Measurements from ENCODE around the gene PDCD4.
"Not testable (repeated sequence)": the region's sequence is repeated elsewhere in the genome, so short reads cannot be mapped to it uniquely, and the experiment has no call there.

The PDCD4 gene

DNA sequence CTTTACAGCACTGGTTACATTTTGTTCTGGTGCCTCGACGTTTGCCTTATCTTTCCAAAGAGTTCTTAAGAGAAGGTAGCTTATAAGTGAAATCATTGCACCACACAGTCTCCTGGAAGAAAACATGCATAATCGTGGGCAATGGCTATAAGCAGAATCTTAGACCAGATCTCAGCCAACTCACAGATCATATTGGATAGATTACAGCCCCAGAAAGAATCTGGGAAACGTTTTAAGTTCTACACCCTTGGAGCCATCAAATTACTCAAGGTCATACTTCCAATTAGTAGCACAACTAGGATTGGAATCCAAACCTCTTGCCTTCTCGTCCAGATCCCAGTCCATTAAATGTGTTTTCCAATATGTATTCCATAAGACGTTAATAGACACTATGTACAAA, 8.8 kb upstream of the PDCD4 start:
- DNase-seq: no peak

DNA sequence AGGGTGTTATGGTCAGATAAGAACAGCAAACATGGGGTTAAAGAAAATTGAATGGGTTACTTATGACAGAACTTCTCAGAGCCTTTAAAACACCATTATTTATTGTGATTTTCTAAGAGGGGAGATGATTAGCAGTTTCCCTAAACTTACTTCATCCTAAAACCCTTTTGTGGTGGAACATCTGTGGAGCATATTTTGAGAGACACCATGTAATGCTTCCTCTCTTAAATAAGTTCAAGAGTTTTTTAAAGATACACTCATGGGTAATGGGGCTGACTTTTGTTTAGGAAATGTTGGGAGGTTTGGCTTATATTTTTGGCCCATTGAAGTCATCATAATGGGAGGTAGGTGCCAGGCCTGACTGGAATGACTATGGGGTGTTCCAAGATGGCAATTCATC, 8.4 kb upstream of the PDCD4 start:
- DNase-seq: no peak

DNA sequence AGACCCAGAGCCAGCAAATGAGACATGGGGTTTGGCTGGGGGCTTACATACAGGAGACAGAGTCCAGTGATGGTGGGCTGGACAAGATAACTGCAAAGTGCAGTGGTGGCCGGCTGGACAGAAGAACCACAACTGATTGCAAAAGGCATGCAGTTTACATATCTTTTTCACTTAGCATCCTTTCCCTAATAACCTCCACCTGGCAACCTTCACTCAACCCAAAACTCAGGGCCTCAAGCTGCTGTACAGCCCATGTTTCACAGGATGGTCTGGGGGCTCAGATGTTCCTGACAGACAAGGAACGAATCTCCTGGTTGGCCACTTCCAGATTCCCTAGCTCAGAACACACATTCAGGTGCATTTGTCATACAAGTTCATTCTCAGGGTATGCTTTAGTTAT, 7.8 kb upstream of the PDCD4 start:
- DNase-seq: no peak

DNA sequence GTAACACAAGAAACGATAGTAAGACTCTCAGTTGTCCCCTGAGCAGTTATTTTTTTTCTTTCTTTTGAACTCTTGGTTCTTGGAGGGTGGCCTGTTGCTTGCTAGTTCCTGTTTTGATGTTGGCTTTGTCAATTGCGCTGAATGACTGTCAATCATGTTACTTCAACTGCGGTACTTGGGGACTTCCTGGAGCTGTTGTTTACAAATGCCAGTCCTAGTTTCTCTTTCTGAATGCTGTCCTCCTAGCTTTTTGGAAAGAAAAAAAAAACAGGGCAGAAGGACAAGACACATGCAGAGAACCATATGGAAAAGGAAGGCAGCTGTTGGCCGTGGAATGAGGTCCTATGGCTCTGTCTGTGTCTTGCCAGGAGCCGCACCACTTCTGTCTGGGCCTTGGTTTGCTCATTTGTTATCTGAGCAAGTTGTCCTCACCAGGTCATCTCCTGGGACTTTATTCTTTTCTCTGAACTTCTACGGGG, 7.0 kb upstream of the PDCD4 start:
- no peak for DNase-seq

DNA sequence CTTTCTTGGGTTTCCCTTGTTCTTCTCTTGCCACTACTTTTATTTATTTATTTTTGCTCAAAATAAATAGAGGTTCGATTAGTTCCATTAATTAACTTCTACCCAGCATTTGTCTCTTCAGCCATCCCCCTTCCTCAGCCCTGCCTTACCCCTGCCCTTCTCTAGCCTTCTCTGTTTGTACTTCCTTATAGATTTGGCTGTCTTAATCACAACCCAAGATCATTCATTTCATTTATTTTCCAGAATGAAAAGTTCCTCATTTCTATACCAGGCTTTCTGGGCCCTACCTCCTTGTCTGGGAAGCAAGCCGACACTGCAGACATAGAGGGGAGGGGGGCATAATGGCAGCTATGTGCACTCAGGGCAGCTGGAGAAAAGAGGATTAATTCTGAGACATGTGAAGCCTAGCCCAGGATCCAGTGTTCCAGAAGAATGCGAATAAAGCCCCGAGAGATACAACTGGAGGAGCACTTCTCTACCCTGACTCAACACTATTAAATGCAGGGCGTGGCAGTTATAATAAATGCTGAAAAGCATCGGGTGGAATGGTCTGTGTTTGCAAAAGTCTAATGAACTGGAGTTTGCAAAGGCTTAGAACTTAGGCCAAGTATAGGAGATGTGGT, 6.4 kb upstream of the PDCD4 start:
- DNase-seq: no peak

DNA sequence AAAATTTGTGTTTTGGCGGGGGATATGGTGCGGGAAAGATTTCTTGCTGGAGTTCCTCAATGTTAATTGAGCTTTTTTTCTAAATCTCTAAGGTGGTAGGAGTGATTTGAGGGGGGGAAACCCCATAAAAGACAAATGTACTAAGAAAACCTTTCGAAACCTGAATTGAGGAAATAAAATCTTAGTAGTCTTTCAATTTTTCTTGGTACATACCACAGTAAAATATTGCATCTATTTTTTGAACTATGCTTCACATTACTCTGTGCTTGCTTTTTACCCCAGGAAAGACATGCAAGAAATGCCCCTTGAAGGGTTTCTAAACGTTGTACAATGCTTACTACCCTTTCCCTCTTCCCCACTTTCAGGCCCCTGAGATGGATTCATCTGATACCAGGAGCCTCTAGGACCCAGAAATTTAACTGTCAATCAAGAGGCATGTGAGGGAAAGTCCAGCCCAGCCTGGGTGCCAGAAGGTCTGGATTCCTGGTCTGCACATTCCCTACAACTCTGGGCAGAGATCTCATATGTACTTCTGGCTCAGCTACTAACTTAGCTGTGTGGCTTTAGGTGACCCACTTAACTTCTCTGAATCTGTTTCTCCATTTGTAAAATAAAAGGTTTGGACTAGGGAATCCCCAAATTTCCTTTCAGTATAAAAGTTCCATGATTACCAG, 5.8 kb upstream of the PDCD4 start:
- DNase-seq: no peak

DNA sequence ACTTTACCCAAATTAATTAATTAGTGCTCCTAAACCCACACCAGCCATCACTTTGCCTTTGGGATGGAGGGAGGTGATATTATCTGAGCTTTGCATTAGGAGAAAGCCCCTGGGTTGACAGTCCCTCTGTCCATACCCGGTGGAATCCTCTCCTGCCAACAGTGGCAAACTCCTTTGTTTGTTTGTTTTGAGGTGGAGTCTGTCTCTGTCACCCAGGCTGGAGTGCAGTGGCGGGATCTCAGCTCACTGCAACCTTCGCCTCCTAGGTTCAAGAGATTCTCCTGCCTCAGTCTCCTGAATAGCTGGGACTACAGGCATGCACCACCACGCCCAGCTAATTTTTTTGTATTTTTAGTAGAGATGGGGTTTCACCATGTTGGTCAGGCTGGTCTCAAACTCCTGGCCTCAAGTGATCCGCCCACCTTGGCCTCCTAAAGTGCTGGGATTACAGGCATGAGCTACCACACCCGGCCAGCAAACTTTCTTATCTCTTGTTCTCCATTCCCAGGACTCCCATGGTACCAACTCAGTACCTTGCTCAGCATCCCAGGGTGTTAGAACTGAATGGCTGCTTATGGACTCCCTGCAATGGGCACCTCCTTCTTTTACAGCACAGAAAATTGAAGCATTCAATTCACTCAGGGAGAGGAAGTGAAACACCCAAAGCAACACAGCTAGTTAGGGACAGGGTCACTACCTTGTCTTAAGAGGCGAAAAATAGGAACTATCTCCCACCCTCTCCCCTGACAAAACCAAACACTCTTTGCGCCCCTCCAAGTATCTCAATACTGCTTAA, 4.5 kb upstream of the PDCD4 start:
- not testable (repeated sequence) for DNase-seq

DNA sequence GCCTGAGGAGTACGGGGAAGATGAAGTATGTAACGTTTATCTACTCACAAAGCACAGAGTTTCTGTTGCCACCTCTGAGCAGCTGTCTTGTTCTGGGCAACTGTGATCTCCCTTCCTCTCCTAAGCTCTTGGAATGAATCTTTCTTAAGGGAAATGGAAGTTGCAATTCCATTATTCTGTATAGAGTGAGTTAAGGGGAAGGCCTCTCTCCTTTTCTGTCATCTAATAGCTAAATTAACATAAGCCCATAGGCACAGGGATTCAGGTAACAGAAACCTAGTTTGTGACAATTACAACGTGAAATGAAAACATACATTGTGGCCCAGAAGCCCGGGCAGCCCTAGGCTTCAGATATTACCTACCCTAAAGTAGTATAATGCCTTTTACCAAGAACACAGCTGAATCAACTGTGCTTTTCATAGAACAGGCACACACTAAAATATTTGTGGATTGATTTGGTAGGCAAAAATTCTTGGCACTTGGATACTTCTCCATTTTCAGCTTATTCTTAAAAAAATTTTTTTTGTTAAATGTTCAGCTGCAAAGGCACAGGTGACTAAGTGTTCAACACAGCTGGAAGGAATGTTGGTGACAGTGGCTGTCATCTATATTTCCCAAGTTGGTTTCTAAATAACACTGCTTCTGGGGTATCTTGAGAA, 3.8 kb upstream of the PDCD4 start:
- no peak for DNase-seq

DNA sequence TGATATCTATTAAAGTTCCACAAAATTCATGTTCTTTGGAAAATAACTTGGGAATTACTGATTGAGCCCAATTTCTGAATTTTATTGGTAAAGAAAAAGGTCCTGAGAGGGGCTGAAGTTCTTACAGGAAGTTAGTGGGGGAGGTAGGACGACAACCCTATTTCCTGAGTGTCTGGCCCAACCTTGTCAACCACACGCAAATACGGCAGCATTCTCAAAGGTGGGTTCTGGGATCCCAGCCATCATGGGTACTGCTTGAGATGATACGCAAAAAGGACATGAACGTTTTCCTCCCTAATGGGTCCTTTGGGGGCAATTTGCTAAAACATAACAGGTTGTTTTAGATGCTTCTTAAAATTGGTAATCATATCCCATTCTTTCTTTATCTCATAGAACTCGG, 2.7 kb upstream of the PDCD4 start:
- no peak for DNase-seq

DNA sequence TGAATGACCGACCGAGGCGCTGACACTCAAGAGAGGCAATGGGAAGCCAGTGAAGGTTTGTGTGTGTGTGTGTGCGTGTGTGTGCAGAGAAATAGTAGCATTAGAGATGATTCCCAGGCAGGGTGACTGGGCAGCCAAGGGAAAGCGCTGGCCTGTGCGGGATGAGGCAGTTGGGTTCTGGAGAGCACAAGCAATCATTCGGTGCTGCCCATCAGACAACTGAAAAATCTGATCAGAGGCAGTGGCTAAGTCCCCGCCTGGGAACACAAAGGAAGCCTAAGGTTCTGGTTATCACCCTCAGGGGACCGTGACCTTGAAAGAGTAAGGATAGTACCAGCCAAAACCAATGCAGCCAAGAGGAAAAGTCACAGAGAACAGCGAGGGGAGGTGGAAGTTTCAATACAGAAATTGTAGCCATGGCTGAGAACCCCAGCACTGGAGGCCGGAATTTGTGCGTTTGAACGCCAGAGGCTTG, 868 bp upstream of the PDCD4 start:
- no peak for DNase-seq

DNA sequence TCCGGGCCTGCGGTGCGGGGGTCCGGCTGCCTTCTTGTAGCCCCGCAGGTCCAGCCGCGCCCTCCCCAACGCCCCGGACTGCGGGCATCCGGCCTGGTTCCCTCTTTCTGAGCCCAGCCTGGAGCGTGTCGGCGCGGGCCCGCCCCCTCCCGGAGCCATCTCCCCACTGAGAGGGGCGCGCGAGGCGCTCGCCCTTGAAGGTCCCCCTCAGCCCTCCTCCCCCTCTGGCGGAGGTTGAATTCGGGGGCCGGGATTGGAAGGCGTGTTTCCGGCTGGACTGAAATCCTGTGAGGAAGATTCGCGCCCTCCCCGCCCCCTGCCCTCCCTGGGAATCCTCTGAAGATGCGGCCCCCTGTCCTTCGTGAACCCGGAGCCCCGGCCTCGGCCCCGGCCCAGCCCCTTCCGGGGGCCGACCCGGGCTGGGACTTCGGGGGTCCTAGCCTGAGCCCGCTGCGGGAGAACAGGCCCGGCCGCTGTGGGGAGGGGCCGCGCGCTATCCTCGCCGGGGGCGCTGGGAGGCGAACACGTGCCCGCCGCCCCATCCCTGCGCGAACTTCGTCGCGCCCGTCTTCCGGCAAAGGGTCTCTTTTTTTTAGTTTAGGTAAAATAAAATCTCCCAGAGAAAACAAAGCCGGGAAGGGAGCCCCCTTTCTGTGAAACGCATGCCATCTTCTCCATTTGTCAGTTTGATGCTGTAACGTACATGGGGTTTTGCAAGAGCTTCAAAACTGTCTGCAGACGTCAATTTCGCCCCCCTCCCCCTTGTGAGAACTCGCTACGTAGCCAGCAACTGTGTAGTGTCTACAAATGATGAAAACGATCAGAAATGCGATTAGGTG, 636 bp downstream of the PDCD4 start:
- peak; percentile 73 for DNase-seq

DNA sequence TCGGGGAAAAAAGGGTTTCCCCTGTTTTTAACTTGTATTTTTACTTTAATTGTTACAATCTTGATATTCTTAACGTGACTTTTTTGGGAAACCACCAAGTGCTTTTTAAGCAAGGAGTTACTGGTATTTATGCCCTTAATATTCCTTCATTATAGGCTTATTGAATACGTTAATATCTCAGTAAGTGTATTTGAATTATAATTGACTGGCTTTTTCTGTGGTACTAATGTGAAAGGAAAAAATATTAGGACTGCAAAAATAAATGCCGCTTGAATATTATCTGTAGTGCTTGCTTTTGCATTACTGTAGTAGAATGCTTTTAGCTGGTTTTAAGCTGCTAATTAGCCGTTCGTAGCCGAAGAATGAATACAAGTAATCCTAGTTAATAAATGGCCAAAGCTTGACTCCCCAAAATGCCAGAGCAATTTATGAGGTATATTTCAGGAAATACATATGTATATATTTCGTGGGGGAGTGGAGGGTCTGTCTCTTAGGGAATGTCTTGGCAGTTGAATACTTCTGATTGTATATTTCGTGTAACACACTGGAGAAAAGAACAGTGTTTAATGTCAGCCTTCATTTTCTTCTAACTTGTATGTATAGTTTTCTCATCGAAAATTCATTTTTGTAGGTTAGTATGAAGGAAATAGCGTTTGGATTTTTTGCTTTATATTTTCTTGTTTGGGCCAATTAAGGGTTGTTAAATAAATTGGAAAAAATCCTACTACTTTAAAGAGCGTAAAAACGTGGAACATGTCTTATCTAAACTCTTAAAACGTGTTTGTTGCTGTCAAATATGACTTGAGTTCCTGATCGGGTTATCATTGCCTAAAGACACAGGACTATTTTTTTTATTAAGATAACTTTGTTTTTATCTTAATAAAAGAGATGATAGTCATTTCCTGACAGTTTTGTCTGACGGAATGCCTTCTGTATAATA, 1.5 kb downstream of the PDCD4 start:
- no peak for DNase-seq

DNA sequence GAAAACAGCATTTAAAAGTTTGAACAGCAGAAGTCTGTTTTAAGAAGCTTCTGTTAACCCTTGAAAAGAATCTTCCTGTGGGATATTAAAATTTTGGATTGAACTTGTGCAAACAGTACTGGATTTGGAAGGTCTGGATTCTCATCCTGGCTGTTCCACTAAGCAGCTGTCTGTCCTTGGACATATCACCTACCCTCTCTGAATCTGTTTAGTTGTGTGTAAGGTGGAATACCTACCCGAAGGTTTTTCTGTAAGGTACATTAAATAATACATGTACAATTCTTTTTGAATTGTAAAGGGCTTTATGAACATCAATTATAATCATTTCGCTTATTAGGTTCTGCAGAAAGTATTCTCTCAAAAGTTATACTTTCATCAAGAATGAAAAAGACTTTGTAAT, 2.2 kb downstream of the PDCD4 start:
- DNase-seq: no peak

DNA sequence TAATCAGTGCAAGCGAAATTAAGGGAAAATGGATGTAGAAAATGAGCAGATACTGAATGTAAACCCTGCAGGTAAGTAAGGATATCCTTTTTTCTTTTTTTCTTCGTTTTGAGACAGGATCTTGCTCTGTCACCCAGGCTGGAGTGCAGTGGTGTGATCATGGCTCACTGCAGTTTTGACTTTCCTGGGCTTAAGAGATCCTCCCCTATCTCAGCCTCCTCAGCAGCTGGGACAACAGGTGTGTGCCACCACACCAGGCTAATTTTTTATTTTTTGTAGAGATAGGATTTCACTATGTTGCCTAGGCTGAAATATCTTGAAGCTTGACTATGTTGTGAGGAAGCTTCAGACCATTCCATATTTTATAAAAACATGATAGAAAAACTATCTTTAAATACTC, 4.3 kb downstream of the PDCD4 start:
- no peak for DNase-seq

DNA sequence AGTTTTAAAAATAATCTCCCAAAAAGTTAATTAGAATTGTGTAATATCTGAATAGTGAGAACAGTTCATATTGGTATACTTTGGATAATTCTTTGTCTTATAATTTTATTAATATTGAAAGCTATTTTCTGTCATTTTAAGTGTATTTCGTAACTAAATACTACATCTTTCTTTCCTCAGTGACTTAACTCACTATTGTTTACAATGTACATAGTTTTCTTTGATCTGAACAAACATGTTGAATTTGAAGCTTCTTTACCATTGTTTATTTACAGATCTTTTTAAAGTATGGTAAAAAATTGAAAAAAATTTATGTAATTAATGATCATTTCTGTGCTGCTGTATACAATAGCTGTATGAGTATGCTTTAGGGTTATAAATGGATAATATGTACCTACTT, 5.1 kb downstream of the PDCD4 start:
- DNase-seq: no peak

DNA sequence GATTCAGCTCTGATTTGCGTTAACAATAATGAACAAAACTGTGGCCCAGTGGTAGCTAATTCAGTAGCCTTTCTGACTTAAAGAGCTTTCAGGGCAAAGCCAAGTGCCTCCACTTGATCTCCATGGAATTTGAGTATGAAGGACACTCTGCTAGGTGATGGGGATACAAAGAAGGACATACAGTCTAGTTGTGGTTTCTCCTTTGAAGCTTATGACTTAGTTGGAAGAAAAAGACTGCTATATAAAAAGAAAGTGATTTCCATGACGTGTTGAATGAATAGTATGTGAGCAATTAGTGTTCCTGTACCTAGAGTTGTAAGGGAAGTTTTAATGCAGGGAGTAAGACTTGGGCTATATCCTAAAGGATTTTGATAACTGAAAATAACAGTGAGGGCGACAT, 8.3 kb downstream of the PDCD4 start:
- DNase-seq: no peak

DNA sequence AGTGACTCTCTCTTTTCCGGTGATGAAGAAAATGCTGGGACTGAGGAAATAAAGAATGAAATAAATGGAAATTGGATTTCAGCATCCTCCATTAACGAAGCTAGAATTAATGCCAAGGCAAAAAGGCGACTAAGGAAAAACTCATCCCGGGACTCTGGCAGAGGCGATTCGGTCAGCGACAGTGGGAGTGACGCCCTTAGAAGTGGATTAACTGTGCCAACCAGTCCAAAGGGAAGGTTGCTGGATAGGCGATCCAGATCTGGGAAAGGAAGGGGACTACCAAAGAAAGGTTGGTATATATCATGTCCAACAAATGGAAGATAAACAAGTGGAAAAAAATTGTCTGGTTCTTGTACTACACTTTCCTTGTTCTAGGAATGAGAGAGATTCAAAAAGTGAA, 9.5 kb downstream of the PDCD4 start:
- DNase-seq: no peak

DNA sequence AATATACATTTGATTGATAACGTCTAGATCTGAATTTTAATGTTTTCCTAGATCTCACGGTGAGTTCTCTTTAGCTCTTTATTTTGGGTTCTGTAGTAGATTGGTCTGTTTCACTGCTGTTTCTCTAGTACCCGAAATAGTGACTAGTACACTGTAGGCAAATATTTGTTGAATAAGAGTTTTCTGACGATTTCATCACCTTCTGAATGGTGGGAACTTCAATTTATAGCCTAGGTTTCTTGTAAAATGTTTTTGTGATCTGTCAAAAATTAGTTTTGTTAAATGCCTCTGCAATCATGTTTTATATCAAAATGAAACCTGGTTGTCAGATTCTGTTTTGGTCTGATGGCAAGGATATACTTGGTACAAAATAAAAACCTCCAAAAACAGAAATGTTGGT, 10.2 kb downstream of the PDCD4 start:
- no peak for DNase-seq

DNA sequence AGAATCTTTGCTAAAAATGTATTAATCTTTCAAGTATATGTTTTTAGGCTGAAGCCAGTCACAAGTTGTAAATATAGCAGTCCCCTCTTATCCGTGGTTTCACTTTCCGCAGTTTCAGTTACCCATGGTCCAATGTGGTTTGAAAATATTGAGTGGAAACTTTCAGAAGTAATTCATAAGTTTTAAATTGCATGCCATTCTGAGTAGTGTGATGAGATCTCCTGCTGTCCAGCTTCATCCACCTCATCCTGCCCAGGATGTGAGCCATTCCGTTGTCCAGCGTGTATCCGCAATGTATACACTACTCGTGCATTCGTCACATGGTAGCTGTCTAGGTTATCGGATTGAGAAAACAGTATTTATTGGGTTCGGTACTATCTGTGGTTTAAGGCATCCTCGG, 12.2 kb downstream of the PDCD4 start:
- DNase-seq: no peak

DNA sequence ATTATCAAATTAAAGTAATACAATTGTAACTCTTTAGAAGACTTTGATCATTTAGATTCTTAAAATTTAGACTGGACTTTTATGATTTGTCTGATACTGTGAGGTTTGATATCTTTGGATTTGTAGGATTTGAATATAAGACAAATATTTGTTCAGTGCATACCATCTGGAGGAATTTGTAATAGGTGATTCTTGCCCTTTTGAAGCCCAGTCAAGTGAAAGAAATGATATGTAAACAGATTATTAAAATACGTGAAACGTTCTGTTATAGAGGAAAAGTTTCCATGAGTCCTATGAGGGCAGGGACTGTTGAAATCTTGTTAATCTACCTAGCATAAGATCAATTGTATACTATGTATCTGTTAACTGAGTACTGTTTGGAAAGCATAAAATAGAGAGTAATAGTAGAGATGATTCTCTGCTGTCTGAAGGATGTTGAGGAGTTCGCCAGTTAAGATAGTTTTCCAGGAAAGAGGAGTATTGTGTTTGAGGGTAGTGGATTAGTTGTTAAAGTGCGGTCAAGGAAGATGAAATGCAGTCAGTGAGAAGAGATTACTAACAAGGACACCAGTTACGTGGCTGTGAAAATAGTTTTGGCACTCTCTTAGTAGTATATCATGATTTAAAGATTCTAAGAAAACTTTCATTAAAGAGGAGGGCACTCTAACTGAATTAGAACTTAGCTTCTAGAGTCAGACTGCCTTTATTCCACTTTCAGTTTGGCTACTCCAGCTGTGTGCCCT, 14.4 kb downstream of the PDCD4 start:
- no peak for DNase-seq

DNA sequence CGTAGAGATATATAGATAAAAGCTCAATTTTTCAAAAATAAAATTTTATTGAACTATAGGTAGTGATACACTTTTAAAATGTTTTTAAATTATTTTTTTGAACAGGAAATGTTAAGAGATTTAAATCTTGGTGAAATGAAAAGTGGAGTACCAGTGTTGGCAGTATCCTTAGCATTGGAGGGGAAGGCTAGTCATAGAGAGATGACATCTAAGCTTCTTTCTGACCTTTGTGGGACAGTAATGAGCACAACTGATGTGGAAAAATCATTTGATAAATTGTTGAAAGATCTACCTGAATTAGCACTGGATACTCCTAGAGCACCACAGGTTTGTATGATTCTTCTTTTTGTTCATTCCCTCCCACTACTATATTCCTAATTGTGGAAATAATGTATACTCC, 15.8 kb downstream of the PDCD4 start:
- DNase-seq: no peak

Data from stimulated activated CD4-positive, alpha-beta T cell treated with anti-CD3 and anti-CD28 coated beads, Interleukin-4, amount 100 ng/mL, for 1 hour (primary cell).